Measurements from ENCODE around the gene STAG3. TPM values are rescaled to one million over a fixed set of nuclear protein-coding genes. Genes with fewer than 3 reads are reported as not detected.

The STAG3 gene
- polyA plus RNA-seq, 3 donors: 0.39 TPM; not detected in 1

GRCh38 chr7:100170101-100170897, 7.4 kb upstream of the STAG3 start:
- peaks cover 0 to 11% of the 10 kb centered on the region in 2 donors for H3K9me3 ChIP-seq (replicated peaks in 1 of 2; ENCODE audit: control insufficient read depth in 1 of 2, insufficient read depth in 1 of 2, low read length in 2 of 2)
- H3K4me2 ChIP-seq (replicated peaks; ENCODE audit: extremely low read depth, low read length, poor library complexity, severe bottlenecking): no peak overlapping the region
- no peak overlapping the region for H3K27ac ChIP-seq (ENCODE audit: low read depth in 1 of 2, low read length in 2 of 2)
- H4K20me1 ChIP-seq (ENCODE audit: insufficient read depth, low read length): no peaks in the 10 kb centered on the region
- H3K27ac Mint-ChIP-seq: no peak overlapping the region
- no peaks in the 10 kb centered on the region for H3K36me3 ChIP-seq (replicated peaks in 1 of 2; ENCODE audit: control insufficient read depth in 1 of 2, insufficient read depth in 2 of 2, low read length in 2 of 2)
- peaks cover 36 to 42% of the 10 kb centered on the region in 2 donors for H3K4me1 ChIP-seq (ENCODE audit: control insufficient read depth in 1 of 2, insufficient read depth in 2 of 2, low read length in 2 of 2)
- no peak for DNase-seq
- peaks cover 41% of the 10 kb centered on the region for H3K4me1 Mint-ChIP-seq
- H3K79me2 ChIP-seq (ENCODE audit: insufficient read depth, low read length): no peaks in the 10 kb centered on the region
- peaks cover 0 to 22% (median 9%) of the 10 kb centered on the region in 7 donors for H3K9me3 Mint-ChIP-seq
- peaks cover 4 to 21% of the 10 kb centered on the region in 2 donors for H3K36me3 Mint-ChIP-seq
- H3K9ac ChIP-seq (ENCODE audit: insufficient read depth, low read length, poor library complexity, severe bottlenecking): no peak overlapping the region
- 92% methylated on average over 3 of the region's 11 CpGs for WGBS (ENCODE audit: insufficient coverage)
- peak overlapping the region in 1 of 2 donors; percentile 87 for H3K4me3 Mint-ChIP-seq
- intact Hi-C loops (cut with micrococcal nuclease): no loop called here
- H3K27me3 ChIP-seq (ENCODE audit: control insufficient read depth in 2 of 2, insufficient read depth in 2 of 2, low read length in 2 of 2): peaks cover 38 to 61% of the 10 kb centered on the region in 2 donors
- peaks cover 67 to 82% (median 73%) of the 10 kb centered on the region in 3 donors for H3K27me3 Mint-ChIP-seq (ENCODE audit: low read depth in 3 of 3)
- H3K4me3 ChIP-seq (replicated peaks in 1 of 3; ENCODE audit: low read depth in 2 of 3, low read length in 3 of 3): no peak overlapping the region
- no peak overlapping the region for H2AFZ ChIP-seq (ENCODE audit: insufficient read depth, low read depth, low read length, poor library complexity, severe bottlenecking)
- TF ChIP-seq CTCF (IDR thresholded peaks at IDR 0.05): no peak

- Histone ChIP-seq H2AFZ (ENCODE audit: insufficient read depth, low read depth, low read length, poor library complexity, severe bottlenecking) (peak overlapping the region; percentile 21), H3K4me2 (replicated peaks; ENCODE audit: extremely low read depth, low read length, poor library complexity, severe bottlenecking) (peak overlapping the region; percentile 61), H4K20me1 (ENCODE audit: insufficient read depth, low read length) (no peaks in the 10 kb centered on the region), H3K79me2 (ENCODE audit: insufficient read depth, low read length) (no peaks in the 10 kb centered on the region), H3K4me1 (ENCODE audit: control insufficient read depth in 1 of 2, insufficient read depth in 2 of 2, low read length in 2 of 2) (peaks cover 36 to 42% of the 10 kb centered on the region in 2 donors), H3K9ac (ENCODE audit: insufficient read depth, low read length, poor library complexity, severe bottlenecking) (no peak overlapping the region), H3K27me3 (ENCODE audit: control insufficient read depth in 2 of 2, insufficient read depth in 2 of 2, low read length in 2 of 2) (peaks cover 38 to 58% of the 10 kb centered on the region in 2 donors), H3K4me3 (replicated peaks in 1 of 3; ENCODE audit: low read depth in 2 of 3, low read length in 3 of 3) (peak overlapping the region in 1 of 3 experiments; percentile 40), H3K9me3 (replicated peaks in 1 of 2; ENCODE audit: control insufficient read depth in 1 of 2, insufficient read depth in 1 of 2, low read length in 2 of 2) (peaks cover 0 to 11% of the 10 kb centered on the region in 2 donors), H3K36me3 (replicated peaks in 1 of 2; ENCODE audit: control insufficient read depth in 1 of 2, insufficient read depth in 2 of 2, low read length in 2 of 2) (no peaks in the 10 kb centered on the region), H3K27ac (ENCODE audit: low read depth in 1 of 2, low read length in 2 of 2) (no peak overlapping the region)
- Mint-ChIP-seq H3K27ac (no peak overlapping the region), H3K4me3 (peak overlapping the region in 1 of 2 donors; percentile 87), H3K36me3 (peaks cover 4 to 21% of the 10 kb centered on the region in 2 donors), H3K9me3 (peaks cover 0 to 22% (median 9%) of the 10 kb centered on the region in 7 donors), H3K4me1 (peaks cover 43% of the 10 kb centered on the region), H3K27me3 (ENCODE audit: low read depth in 3 of 3) (peaks cover 64 to 74% (median 71%) of the 10 kb centered on the region in 3 donors)
- intact Hi-C loops (cut with micrococcal nuclease): no loop called here
- TF ChIP-seq CTCF (IDR thresholded peaks at IDR 0.05): no peak
- no peak for DNase-seq
- 5% methylated on average over 56 of the region's 61 CpGs for WGBS (ENCODE audit: insufficient coverage)
Observed at GRCh38 chr7:100171087-100171681, 6.5 kb upstream of the STAG3 start.
